ENCODE results near the gene KPNA2.
"Not testable (repeated sequence)": the region's sequence is repeated elsewhere in the genome, so short reads cannot be mapped to it uniquely, and the experiment has no call there.

The KPNA2 gene

DNA sequence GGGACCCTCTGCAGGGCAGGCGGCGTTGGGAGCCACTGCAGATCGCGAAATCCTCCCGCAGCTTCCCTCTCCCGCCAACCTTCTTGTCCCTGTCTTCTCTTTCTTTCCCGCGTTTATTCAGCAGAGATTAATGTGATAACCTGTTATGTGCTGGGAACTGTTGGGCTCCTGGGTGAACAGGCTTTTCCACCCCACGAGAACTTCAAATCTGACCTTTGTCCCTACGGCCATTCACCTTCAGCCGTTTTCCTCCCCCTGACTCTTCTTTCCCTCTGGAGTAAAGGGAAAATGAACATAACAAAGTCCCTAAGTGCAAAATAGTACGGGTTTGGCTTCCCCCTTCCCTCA, 15.2 kb upstream of the KPNA2 start:
- DNase-seq (ENCODE audit: low read depth) = no peak

DNA sequence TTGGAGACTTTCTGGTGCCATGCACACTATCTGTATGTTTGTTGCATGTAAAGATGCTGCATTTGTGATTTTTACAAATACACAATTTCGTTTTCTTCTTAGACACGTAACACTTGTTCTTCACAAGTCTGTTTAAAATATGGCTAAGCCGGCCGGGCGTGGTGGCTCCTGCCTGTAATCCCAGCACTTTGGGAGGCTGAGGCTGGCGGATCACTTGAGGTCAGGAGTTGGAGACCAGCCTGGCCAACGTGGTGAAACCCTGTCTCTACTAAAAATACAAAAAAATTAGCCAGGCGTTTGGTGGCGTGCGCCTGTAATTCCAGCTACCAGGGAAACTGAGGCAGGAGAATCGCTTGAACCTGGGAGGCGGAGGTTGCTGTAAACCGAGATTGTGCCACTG, 14.7 kb upstream of the KPNA2 start:
- not testable (repeated sequence) for DNase-seq (ENCODE audit: low read depth)

DNA sequence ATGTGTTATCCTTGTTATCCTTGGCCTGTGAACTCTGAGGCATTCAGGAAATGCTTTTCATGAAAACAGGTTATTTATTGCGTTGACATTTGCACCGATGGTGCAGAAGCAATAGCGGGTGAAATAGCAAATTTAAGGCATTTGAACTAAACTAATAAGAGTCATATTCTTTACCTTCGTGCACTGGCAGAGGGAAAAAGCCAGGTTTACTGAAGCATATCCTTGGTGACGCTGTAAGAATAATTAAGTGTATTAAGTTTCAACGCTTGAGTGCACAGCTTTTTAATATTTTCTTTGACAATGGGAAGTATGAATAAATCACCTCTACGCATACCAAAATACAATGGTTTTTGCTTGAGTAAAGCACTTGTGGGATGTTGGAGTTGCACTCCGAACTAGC, 13.6 kb upstream of the KPNA2 start:
- no peak for DNase-seq (ENCODE audit: low read depth)

DNA sequence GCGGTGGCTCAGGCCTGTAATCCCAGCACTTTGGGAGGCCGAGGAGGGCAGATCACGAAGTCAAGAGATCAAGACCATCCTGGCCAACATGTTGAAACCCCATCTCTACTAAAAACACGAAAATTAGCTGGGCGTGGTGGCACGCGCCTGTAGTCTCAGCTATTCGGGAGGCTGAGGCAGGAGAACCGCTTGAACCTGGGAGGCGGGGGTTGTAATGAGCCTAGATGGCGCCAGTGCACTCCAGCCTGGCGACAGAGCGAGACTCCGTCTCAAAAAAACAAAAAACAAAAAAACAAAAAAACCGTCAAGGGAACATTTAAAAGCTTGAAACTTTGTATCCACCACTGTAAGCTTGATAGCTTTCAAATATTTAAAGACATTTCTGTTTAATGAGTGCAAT, 13.0 kb upstream of the KPNA2 start:
- DNase-seq (ENCODE audit: low read depth) = not testable (repeated sequence)

DNA sequence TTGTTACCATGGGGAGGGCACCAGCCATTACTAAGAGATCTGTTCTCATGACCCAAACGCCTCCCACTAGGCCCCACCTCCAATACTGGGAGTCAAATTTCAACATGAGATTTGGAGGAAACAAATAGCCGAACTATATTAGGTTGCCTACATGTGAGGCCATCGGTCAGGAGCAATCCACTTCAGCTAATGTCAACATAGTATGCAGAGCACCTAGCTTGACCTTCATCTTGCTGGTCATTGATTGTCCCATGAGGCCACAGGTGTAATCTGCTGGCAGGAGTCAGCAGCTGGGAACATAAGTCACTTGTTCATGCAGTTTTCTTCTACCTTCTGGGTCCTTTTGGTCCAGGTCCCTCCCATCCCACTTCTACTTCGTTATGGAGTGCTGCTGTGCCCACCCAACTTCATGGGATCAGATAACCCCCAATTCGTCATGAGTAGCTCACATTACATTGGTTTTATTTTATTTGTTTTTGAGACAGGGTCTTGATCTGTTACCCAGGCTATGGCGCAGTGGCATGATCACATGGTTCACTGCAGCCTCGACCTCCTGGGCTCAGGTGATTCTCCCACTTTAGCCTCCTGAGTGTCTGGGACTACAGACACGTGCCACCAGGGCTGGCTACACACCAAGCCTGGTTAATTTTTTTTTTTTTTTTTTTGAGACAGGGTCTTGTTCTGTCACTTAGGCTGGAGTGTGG, 5.9 kb upstream of the KPNA2 start:
- DNase-seq (ENCODE audit: low read depth) = no peak

DNA sequence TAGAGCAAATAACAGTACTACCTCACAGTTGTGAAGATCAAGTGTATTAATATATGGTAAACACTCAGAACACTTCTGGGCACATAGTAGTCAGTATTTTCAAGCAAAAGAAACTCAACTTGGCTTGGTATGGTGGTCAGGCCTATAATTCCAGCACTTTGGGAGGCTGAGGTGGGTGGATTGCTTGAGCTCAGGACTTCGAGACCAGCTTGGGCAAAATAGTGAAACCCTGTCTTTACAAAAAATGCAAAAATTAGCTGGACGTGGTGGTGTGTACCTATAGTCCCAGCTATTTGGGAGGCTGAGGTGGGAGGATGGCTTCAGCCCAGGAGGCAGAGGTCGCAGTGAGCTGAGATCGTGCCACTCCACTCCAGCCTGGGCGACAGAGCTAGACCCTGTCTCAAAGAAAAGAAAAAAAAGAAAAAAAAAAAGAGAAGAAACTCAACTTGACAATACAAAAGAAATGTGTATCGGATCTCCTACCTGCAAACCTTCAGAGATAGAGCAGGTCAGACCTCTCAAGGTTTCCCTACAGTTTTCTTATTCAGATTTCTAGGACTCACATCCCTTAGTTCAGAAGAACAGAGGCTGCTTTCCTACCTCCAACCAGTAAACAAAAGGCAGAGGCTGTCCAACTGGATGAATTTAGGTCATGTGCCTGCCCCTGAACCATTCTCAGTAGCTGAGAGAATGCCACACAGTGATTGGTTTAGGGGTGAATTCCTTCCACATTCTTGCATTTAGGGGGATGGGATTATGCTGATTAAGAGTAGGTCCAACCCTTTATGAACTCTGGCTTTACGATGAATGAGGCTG, 1.7 kb upstream of the KPNA2 start:
- DNase-seq (ENCODE audit: low read depth) = no peak

DNA sequence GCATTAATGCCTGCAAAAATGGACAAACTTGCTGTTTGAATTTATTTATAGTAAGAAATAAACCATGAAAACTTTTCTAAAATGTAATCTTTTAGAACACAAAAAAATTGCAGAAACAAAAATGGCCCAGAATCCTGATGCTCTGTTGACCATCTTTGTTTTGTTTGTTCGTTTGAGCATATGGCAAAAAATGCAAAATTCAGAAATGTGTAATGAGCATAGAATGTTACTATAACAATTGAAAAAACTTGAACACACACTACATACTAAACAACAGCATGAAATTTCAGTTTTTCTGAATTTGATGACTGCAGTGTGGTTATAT, 1.1 kb upstream of the KPNA2 start:
- DNase-seq (ENCODE audit: low read depth) = no peak

DNA sequence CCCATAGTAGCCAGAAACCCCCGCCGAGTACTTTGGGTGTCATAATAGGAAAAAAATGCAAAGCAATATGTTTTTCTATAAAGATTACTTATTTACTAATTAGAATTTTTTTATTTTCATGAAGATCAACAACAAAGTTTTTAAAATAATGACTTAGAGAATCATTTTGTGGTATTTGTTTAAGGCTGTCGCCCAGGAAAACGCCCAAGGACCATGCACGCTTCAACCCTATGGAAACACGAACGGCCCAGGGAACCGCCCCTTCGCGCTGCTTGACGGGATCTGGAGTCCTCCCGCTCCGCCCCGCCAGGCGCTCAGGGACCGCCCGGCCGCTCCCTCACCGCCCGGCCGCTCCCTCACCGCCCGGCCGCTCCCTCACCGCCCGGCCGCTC, 408 bp upstream of the KPNA2 start:
- DNase-seq (ENCODE audit: low read depth) = no peak

DNA sequence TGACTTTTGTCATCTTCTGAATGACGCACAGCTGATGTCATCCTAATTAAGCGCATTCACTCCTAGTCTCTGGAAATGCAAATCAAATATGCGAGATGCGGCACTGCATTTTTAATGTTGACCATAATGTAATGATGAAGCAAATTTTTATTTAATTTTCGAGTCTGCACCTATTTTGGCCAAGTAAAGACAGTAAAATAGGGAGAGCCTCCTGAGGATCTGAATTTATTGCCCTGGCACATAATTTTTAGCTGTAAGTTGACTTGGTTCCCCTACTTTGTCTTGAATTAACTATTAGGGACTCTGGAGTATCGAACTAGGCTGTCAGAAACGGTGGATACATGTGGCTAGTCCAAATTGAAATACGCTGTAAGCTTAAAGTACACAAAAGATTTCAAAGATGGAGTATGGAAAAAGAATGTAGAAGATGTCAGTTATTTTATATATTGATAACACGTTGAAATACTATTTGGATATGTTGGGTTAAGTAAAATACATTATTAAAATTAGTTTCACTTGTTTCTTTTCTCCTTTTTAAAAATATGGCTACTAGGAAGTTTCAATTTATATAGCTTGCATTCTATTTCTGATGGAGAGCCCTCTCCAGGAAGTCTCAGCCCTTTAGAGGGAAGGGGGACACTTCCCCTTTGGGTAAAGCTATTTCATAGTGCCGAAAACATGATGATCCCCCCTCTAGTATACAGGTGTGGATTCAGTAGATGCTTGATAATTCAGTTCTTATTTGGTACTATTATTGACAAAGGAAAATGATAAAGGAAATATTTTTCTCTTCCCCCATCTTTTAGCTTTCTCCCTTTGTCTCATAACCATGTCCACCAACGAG, 991 bp downstream of the KPNA2 start:
- DNase-seq (ENCODE audit: low read depth) = no peak

DNA sequence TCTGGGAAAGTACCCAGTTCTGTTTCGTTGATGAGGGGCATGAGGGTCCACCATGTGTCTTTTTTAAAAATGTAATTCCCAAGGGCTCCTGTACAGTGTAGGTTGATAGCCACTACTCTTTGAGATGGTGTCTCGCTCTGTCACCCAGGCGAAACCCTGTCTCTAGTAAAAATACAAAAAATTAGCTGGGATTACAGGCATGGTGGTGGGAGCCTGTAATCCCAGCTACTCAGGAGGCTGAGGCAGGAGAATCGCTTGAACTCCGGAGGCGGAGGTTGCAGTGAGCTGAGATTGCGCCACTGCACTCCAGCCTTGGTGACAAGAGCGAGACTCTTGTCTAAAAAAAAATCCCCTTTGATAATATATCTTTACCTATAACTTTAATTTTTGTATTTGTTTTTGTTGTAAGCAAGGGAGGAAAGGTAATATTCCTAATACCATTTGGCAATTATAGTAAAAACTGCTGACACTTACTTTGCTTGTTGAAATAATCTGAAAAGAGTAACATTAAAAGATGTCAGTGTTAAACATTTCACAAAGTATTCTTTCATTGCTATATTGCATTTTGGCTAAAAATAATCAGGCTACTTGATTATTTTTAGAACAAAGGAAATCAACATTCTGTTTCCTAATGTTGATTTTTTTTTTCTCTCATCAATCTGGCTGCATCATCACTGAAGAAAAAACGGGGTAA, 11.8 kb downstream of the KPNA2 start:
- no peak for DNase-seq (ENCODE audit: low read depth)

DNA sequence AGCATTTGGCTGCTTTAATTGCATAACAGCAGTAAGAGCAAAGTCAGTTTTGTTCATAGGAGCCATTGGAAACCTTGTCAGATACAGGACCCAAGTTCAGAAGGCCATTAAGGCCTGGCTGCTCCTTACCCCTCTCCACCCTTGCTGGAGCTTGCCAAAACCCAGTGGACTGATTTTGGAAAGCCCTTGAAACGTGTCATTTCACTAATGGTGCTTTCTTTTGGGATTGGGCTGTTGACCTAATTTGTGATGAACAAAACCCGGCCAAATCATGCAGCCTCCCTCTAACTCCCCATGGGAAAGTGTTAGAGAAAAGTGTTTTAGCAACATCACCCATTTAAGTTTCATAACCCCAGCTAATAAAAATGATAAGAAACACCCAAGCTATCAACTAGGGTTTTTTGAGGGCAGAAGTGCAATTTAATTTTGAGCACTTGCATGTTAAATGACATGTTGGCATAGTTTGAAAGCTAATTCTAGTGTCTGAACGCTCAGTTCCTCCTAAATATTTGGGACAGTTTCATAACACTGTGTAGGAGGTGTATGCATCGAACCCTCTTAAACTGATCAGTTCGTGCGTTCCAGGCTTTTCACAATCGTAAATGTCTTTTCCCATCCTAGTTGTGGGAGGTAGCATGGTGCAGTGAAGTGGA, 12.5 kb downstream of the KPNA2 start:
- DNase-seq (ENCODE audit: low read depth) = not testable (repeated sequence)

DNA sequence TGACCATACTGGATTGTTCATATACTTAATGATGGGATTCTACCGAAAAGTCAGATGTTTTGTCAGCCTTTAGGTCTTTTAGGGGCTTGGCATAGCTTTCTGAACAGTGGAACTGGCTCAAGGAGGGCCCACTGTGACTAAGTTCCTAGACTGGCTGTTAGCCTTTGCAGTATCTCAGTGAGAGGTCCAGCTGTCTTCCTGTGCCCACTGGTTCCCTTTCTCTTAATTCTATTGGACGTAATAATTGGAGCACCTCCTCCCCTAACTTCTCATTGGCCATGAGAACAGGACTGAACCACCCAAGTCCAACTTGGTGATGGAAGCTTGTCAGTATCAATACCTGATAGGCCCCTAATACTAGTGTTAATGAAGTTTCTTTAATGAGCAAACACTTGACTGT, 13.5 kb downstream of the KPNA2 start:
- DNase-seq (ENCODE audit: low read depth) = no peak

DNA sequence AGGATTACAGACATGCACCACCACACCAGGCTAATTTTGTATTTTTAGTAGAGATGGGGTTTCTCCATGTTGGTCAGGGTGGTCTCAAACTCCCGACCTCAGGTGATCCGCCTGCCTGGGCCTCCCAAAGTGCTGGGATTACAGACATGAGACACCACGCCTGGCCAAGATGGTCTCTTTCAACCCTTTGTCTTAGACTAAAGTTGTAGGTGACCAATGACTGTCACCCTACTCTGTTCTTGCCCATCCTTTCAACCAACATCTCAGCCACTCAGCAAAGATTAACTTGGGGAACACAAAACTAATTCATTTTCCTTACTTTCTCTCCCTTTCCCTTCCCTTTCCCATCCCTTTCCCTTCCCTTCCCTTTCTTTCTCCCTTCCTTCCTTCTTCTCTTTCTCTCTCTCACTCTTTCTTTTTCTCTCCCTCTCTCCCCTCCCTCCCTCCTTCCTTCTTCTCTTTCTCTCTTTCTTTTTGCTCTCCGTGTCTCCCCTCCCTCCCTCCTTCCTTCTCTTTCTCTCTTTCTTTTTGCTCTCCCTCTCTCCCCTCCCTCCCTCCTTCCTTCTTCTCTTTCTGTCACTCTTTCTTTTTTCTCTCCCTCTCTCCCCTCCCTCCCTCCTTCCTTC, 14.4 kb downstream of the KPNA2 start:
- not testable (repeated sequence) for DNase-seq (ENCODE audit: low read depth)

DNA sequence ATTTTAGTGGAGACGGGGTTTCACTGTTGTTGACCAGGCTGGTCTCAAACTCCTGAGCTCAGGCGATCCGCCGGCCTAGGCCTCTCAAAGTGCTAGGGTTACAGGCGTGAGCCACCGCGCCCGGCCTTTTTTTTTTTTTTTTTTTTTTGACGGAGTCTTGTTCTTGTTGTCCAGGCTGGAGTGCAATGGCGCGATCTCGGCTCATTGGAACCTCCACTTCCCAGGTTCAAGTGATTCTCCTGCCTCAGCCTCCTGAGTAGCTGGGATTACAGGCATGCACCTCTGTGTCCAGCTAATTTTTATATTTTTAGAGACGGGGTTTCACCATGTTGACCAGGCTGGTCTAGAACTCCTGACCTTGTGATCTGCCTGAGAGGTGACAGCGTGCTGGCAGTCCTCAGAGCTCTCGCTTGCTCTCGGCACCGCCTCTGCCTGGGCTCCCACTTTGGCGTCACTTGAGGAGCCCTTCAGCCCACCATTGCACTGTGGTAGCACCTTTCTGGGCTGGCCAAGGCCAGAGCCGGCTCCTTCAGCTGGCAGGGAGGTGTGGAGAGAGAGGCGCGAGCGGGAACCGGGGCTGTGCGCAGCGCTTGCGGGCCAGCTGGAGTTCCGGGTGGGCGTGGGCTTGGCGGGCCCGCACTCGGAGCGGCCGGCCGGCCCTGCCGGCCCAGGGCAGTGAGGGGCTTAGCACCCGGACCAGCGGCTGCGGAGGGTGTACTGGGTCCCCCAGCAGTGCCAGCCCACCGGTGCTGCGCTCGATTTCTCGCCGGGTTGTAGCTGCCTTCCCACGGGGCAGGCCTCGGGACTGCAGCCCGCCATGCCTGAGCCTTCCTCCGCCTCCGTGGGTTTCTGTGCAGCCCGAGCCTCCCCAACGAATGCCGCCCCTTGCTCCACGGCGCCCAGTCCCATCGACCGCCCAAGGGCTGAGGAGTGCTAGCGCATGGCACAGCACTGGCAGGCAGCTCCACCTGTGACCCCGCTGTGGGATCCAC, 16.1 kb downstream of the KPNA2 start:
- DNase-seq (ENCODE audit: low read depth) = not testable (repeated sequence)

DNA sequence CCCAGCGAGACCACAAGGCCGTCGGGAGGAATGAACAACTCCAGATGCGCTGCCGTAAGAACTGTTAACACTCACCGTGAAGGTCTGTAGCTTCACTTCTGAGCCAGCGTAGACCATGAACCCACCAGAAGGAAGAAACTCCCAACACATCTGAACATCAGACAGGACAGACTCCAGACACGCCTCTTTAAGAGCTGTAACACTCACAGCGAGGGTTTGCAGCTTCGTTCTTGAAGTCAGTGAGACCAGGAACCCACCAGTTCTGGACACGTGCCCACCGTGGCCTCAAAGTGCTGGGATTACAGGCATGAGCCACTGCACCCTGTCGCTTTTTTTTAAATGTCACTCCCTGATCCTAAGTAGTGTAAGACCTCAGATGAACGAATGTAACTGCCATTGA, 17.3 kb downstream of the KPNA2 start:
- no peak for DNase-seq (ENCODE audit: low read depth)

DNA sequence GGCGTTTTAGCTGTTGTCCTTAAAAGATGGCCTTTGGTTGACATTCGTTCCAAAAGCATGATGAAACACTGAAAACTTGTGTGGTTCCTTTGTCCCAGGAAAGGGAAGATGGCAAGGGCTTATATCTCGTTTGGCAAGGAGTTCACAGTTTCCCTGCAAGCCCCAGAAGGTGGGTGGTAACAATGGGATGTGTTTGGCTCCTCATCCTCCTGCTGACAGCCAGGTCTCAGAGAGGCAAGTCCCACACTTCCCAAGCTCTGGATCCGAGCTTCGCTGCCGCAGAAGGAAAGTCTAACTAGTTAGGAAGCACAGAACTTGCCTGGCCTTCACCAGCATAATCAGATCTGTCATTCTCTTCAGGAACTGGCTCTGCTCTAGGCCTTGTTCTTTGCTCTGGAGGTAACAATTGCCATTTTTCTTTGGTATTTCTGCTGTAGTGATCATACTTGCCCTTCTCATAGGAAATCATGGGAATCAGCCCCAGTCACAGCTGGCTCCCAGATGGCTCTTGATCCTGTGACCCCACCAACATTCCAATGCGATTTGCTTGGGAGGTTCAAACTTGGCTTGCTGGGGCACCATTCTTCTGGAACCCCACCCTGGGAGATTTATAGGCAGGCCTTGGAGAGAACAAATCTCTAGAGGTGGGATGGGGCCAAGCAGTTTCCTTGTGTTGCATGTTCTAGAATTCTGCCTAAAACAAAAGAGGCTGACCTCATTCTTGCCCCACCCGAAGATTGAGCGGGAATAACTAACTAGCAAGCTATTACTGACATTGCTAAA, 17.9 kb downstream of the KPNA2 start:
- DNase-seq (ENCODE audit: low read depth) = peak; percentile 91

DNA sequence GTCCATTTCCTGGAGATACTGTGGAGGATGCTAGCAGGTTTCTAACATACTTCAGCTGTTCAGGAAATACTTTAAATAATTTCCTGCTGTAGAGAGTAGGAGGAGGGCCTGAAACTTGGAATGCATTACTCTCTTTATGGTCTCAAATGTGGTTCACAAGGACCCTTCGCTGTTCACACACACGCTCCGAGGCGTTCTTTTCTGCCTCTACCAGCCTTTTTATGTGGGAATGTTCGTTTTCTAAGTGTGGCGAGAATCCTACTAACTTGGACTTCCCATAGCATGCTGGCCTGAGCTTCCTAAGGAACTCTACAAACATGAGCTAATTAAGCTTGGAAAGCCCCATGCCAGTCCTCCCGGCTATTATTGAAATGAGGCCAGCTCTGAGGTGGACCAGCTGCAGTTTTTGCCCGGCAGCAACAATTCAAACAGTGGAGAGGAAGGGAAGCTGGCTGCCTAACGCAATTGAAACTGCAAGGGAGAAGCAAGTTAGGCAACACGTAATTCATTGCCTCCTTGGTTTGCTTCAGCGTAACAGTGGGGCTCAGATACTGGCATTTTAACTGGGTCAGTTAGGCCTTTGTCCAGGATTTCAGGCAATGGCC, 18.9 kb downstream of the KPNA2 start:
- peak; percentile 56 for DNase-seq (ENCODE audit: low read depth)

DNA sequence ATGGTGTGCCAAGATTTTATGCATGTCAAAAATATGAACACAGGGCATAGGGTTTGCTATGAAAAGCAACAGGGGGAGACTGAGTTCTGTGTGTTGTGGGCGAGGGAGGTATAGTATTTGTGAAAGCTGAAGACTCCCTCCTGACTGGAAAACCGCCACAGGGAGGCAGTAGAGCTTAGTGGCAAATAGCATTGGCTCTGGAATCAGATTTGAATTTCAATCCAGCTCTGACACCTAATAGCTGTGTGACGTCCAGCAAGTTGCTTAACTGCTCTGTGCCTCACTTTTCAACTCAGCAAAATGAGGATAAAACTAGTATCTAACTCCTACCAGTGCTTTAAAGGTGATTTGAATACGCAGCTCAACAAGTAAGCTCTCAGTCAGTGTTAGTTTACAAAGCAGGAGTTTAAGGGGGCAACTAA, 22.0 kb downstream of the KPNA2 start:
- DNase-seq (ENCODE audit: low read depth) = no peak

DNA sequence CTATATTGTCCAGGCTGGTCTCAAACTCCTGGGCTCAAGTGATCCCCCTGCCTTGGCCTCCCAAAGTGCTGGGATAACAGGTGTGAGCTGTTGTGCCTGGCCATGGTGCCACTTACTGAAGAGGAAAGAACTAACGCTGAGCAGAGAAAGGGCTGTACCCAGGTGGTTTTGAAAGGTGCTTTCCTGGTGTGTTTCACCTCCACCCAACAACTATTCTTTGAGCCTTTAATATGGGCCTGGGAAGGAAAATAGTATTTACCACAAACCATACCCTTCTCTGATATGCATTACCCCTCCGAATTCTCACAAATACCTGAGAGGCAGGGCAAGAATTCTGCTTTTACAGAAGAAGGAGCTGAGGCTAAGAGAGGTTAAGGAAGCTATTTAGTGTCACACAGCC, 24.8 kb downstream of the KPNA2 start:
- no peak for DNase-seq (ENCODE audit: low read depth)

Measured in GM04503 (cell line).